ENCODE data around the gene SLFN14.

DNA sequence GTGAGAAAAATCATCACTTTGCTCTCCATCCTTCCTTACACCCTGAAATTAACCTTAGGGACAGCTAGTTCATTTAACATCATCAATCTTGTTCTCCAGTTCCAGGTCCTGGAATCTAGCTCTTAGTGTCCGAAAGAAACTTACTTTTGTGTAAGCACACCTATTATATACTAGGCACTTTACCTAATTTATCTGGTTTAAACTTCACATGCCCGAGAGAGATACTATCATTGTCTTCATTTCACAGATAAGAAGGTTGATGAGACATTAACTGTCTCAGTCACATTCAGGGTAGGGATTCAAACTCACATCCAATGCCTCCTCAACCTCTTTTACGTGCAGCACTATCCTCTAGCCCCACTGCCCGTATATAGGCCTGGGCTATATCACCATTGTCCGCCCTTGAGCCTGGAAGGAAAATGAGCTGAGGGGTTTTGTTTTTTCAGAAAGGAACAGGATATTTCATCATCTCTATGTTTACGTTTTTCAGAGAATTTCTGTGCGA lies 26.0 kb upstream of the SLFN14 start:
- TF ChIP-seq, protein P1, sequence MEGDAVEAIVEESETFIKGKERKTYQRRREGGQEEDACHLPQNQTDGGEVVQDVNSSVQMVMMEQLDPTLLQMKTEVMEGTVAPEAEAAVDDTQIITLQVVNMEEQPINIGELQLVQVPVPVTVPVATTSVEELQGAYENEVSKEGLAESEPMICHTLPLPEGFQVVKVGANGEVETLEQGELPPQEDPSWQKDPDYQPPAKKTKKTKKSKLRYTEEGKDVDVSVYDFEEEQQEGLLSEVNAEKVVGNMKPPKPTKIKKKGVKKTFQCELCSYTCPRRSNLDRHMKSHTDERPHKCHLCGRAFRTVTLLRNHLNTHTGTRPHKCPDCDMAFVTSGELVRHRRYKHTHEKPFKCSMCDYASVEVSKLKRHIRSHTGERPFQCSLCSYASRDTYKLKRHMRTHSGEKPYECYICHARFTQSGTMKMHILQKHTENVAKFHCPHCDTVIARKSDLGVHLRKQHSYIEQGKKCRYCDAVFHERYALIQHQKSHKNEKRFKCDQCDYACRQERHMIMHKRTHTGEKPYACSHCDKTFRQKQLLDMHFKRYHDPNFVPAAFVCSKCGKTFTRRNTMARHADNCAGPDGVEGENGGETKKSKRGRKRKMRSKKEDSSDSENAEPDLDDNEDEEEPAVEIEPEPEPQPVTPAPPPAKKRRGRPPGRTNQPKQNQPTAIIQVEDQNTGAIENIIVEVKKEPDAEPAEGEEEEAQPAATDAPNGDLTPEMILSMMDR (IDR thresholded peaks at IDR 0.05), result no peak
- no peak for TF ChIP-seq POLR2A (IDR thresholded peaks at IDR 0.05)
